ENCODE data around the gene DENND1A. TPM values are rescaled to one million over a fixed set of nuclear protein-coding genes. Genes with fewer than 3 reads are reported as not detected.
A peak's percentile ranks its signal among the peaks of the same experiment; 100 is the strongest.

The DENND1A gene
- total and polyA plus RNA-seq, 2 of the 13 experiments (the other 11 are each of a cell fraction or from before 2014, with no cell fraction given): 14.8 to 30.1 TPM

- TF ChIP-seq ZNF768 (CRISPR knock-in tag; IDR thresholded peaks at IDR 0.05) (no peak), CHD2 (IDR thresholded peaks at IDR 0.05; ENCODE audit: low read depth, low read length) (no peak), NFYB (CRISPR knock-in tag; IDR thresholded peaks at IDR 0.05) (no peak), PHF5A (CRISPR knock-in tag; IDR thresholded peaks at IDR 0.05; ENCODE audit: low read depth, unreplicated experiment) (no peak), MAF1 (CRISPR knock-in tag; IDR thresholded peaks at IDR 0.05; ENCODE audit: borderline replicate concordance) (no peak), CBX5 (CRISPR knock-in tag; IDR thresholded peaks at IDR 0.05; ENCODE audit: borderline replicate concordance) (no peak), ZFAT (CRISPR knock-in tag; conservative IDR thresholded peaks at IDR 0.05) (no peak)
These were observed 11.7 kb upstream of the DENND1A start (continued) for GRCh38 chr9:123941524-123942070.

- peak; percentile 21 for DNase-seq (ENCODE audit: low spot score)
- in situ Hi-C loops (cut with HindIII; ENCODE audit: extremely low pct_ligation_motif_present, low pct_unique_long_range_greater_than_20kb): no loop called here
- no peak overlapping the region for H3K4me2 ChIP-seq (ENCODE audit: low read depth, low read length)
- no peak overlapping the region for H3K4me3 ChIP-seq (replicated peaks in 1 of 3; ENCODE audit: insufficient read depth in 1 of 3, low read depth in 2 of 3, low read length in 3 of 3)
- no TSS peak for BruUV-seq (replicated peaks)
- H3K27ac ChIP-seq (ENCODE audit: extremely low read length, insufficient read depth, low read length): no peak overlapping the region
- intact Hi-C loops (cut with micrococcal nuclease; ENCODE audit: unreplicated experiment): no loop called here
- FAIRE-seq: no peak
- no peak overlapping the region for H3K9ac ChIP-seq (ENCODE audit: insufficient read depth, low read depth, low read length)
- no peak overlapping the region for H2AFZ ChIP-seq (ENCODE audit: low read length)
- no peaks in the 10 kb centered on the region for H4K20me1 ChIP-seq (ENCODE audit: insufficient read depth, low read length)
- peaks cover 5% of the 10 kb centered on the region; the same call in 1 of the 2 replicates for H3K9me3 ChIP-seq (ENCODE audit: low read length)
- WGBS (ENCODE audit: low lambda C conversion rate): 7% methylated on average over 6 of the region's 8 CpGs
- H3K27me3 ChIP-seq (ENCODE audit: control insufficient read depth in 1 of 2, insufficient read depth in 2 of 2, low read length in 2 of 2): peaks cover 0 to 4% of the 10 kb centered on the region in 2 experiments; a peak in 1 of 5 replicates
- POLR2A ChIA-PET: interaction anchor here (1.0 kb wide), 1 partner anchor 10 kb away, joined by 3 read pairs; no protein-coding TSS in a partner anchor
- peak; percentile 79 for ATAC-seq
- no peaks in the 10 kb centered on the region for H3K36me3 ChIP-seq (replicated peaks in 1 of 2; ENCODE audit: control insufficient read depth in 1 of 2, insufficient read depth in 2 of 2, low read length in 2 of 2)
- H3K79me2 ChIP-seq (ENCODE audit: insufficient read depth, low read length): no peaks in the 10 kb centered on the region
- CTCF ChIA-PET (ENCODE audit: low intra/inter-chr PET ratio, low total read pairs): no interaction called here
- peaks cover 42% of the 10 kb centered on the region for H3K4me1 ChIP-seq (ENCODE audit: insufficient read depth, low read length)
- TF ChIP-seq MAX (IDR thresholded peaks at IDR 0.05): peak; percentile 81
- TF ChIP-seq RAD21 (CRISPR knock-in tag; IDR thresholded peaks at IDR 0.05): peak; percentile 12; the same call in 1 of the 2 replicates
- no peak for TF ChIP-seq CBX1 (IDR thresholded peaks at IDR 0.05; ENCODE audit: low read depth)
- no peak for TF ChIP-seq ZNF687 (CRISPR knock-in tag; IDR thresholded peaks at IDR 0.05)
- TF ChIP-seq STAG1 (CRISPR knock-in tag; IDR thresholded peaks at IDR 0.05): peak; percentile 38; the same call in 1 of the 2 replicates
- no peak for TF ChIP-seq ZNF83 (CRISPR knock-in tag; IDR thresholded peaks at IDR 0.05; ENCODE audit: borderline replicate concordance)
- TF ChIP-seq SMC3 (IDR thresholded peaks at IDR 0.05; ENCODE audit: low read length): peak; percentile 26; the same call in 1 of the 2 replicates
- no peak for TF ChIP-seq PAX8 (CRISPR knock-in tag; IDR thresholded peaks at IDR 0.05; ENCODE audit: borderline replicate concordance)
- TF ChIP-seq MZF1 (CRISPR knock-in tag; IDR thresholded peaks at IDR 0.05; ENCODE audit: borderline replicate concordance): no peak
These were observed 11.0 kb upstream of the DENND1A start for GRCh38 chr9:123940721-123941523.
